Activated naive CD4-positive, alpha-beta T cell treated with Interleukin-2 at 50 U/mL for 16 hours (primary cell): ENCODE results near the gene BRAF.
"Not testable (repeated sequence)": the region's sequence is repeated elsewhere in the genome, so short reads cannot be mapped to it uniquely, and the experiment has no call there.

Source experiments
- DNase-seq: peaks from one replicate; pipeline ENCODE4 v3.0.0-alpha.2; 2020

BRAF gene

GRCh38 chr7:140702774-140703173, 222.0 kb downstream of the BRAF start:
- no peak for DNase-seq

GRCh38 chr7:140698477-140698876, 226.3 kb downstream of the BRAF start:
- no peak for DNase-seq

- DNase-seq = no peak
Observed at GRCh38 chr7:140697447-140698143, 227.1 kb downstream of the BRAF start.

GRCh38 chr7:140696680-140697446, 227.9 kb downstream of the BRAF start, which contains the start of gene NDUFB2:
Gene NDUFB2, plus strand, starts transcription at chr7:140696708. Its CDS starts 37 bp downstream, at chr7:140696745.
- DNase-seq = peak; percentile 71

GRCh38 chr7:140696024-140696679, 228.6 kb downstream of the BRAF start:
- peak; percentile 95 for DNase-seq

- DNase-seq = no peak
Observed at GRCh38 chr7:140695381-140695780, 229.3 kb downstream of the BRAF start.

GRCh38 chr7:140694592-140694991, 230.1 kb downstream of the BRAF start:
- no peak for DNase-seq

GRCh38 chr7:140693849-140694248, 230.9 kb downstream of the BRAF start:
- DNase-seq = not testable (repeated sequence)

- DNase-seq = no peak
Observed at GRCh38 chr7:140691376-140692045, 233.2 kb downstream of the BRAF start.

- DNase-seq = no peak
Observed at GRCh38 chr7:140689199-140690152, 235.3 kb downstream of the BRAF start.

- DNase-seq = no peak
Observed at GRCh38 chr7:140688341-140688740, 236.4 kb downstream of the BRAF start.

- no peak for DNase-seq
Observed at GRCh38 chr7:140686921-140687320, 237.8 kb downstream of the BRAF start.

- DNase-seq = no peak
Observed at GRCh38 chr7:140685407-140686087, 239.2 kb downstream of the BRAF start.

- no peak for DNase-seq
Observed at GRCh38 chr7:140684066-140684950, 240.4 kb downstream of the BRAF start.

- DNase-seq = no peak
Observed at GRCh38 chr7:140683657-140684056, 241.1 kb downstream of the BRAF start.

- no peak for DNase-seq
Observed at GRCh38 chr7:140681766-140682165, 243.0 kb downstream of the BRAF start.

GRCh38 chr7:140680886-140681285, 243.8 kb downstream of the BRAF start:
- DNase-seq = no peak

- DNase-seq = no peak
Observed at GRCh38 chr7:140679186-140679585, 245.5 kb downstream of the BRAF start.

- DNase-seq = no peak
Observed at GRCh38 chr7:140678816-140679130, 246.0 kb downstream of the BRAF start.

GRCh38 chr7:140678081-140678815, 246.5 kb downstream of the BRAF start:
- DNase-seq = no peak
